GM18511 (cell line): ENCODE results near the gene C4orf50.
"Not testable (repeated sequence)": the region's sequence is repeated elsewhere in the genome, so short reads cannot be mapped to it uniquely, and the experiment has no call there.

Source experiments
- ATAC-seq: cut with Tn5 transposase; IDR thresholded peaks from one replicate; pipeline ENCODE4 v1.9.1; 2021; ENCODE audit warnings: mild to moderate bottlenecking, moderate library complexity; ENCODE audit not compliant: unreplicated experiment

C4orf50 gene

GRCh38 chr4:6019316-6020263, 1.4 kb upstream of the C4orf50 start:
- no peak for ATAC-seq

GRCh38 chr4:6017800-6018199, 431 bp downstream of the C4orf50 start:
- no peak for ATAC-seq

GRCh38 chr4:6017030-6017429, 1.2 kb downstream of the C4orf50 start:
- ATAC-seq = no peak

GRCh38 chr4:6013564-6013963, 4.7 kb downstream of the C4orf50 start:
- ATAC-seq = no peak

- ATAC-seq = no peak
These were observed 6.0 kb downstream of the C4orf50 start for GRCh38 chr4:6012200-6012599.

GRCh38 chr4:6011686-6012085, 6.5 kb downstream of the C4orf50 start:
- ATAC-seq = no peak

- no peak for ATAC-seq
These were observed 7.0 kb downstream of the C4orf50 start for GRCh38 chr4:6011271-6011671.

- no peak for ATAC-seq
These were observed 7.4 kb downstream of the C4orf50 start for GRCh38 chr4:6010789-6011188.

- ATAC-seq = no peak
These were observed 8.8 kb downstream of the C4orf50 start for GRCh38 chr4:6009452-6009851.

GRCh38 chr4:6008766-6009385, 9.4 kb downstream of the C4orf50 start:
- no peak for ATAC-seq

GRCh38 chr4:6008092-6008551, 10.1 kb downstream of the C4orf50 start:
- ATAC-seq = no peak

GRCh38 chr4:6005175-6005574, 13.1 kb downstream of the C4orf50 start:
- no peak for ATAC-seq

GRCh38 chr4:6003485-6003884, 14.7 kb downstream of the C4orf50 start:
- ATAC-seq = not testable (repeated sequence)

- ATAC-seq = no peak
These were observed 15.3 kb downstream of the C4orf50 start for GRCh38 chr4:6002926-6003325.

- ATAC-seq = no peak
These were observed 15.8 kb downstream of the C4orf50 start for GRCh38 chr4:6002492-6002833.

- no peak for ATAC-seq
These were observed 16.3 kb downstream of the C4orf50 start for GRCh38 chr4:6001680-6002491.

GRCh38 chr4:5999830-6000365, 18.3 kb downstream of the C4orf50 start:
- ATAC-seq = no peak

GRCh38 chr4:5999356-5999755, 18.9 kb downstream of the C4orf50 start:
- no peak for ATAC-seq

- ATAC-seq = peak; percentile 86
These were observed 19.8 kb downstream of the C4orf50 start for GRCh38 chr4:5998333-5998936.

GRCh38 chr4:5996641-5997040, 21.6 kb downstream of the C4orf50 start:
- no peak for ATAC-seq
